NCI-H2227 (cell line): ENCODE measurements around the gene RNPEPL1.
"Not testable (repeated sequence)": the region's sequence is repeated elsewhere in the genome, so short reads cannot be mapped to it uniquely, and the experiment has no call there.

ENCODE experiments used
- DNase-seq: peaks from one replicate; lab custom pipeline; 2025; ENCODE audit not compliant: unreplicated experiment; lab: John Stamatoyannopoulos, UW

RNPEPL1 gene

DNA sequence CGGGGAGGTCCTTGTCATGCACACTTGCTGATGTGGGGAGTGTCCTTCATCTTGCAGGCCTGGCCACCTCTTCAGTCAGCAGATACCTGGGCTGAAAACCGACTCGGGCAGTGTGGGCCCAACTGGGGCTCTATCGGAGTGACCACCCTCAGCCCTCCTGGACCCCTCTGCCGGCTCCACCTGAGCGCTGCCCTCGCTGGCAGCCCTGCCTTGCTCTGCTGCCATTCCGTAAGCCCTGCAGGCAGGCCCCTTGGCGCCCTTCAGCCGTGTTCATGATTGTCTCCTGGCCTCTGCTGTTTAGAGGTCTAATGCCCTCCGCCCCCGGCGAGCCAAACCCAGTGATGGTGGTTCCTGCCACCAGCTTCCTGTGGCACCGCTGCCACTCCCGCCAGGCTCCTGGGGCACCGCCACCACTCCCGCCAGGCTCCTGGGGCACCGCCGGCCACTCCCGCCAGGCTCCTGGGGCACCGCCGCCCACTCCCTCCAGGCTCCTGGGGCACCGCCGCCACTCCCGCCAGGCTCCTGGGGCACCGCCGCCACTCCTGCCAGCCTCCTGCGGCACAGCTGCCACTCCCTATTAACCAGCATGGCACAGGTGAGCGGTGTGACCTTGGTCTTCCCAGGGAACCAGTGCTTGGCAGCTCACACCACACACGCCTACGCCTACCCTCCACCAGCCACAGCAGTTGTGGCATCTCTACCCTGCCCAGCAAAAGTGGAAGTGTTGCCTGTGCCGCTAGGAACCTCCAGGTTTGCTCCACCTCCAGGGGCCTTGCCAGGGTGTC lies 34.2 kb downstream of the RNPEPL1 start:
- DNase-seq: no peak

DNA sequence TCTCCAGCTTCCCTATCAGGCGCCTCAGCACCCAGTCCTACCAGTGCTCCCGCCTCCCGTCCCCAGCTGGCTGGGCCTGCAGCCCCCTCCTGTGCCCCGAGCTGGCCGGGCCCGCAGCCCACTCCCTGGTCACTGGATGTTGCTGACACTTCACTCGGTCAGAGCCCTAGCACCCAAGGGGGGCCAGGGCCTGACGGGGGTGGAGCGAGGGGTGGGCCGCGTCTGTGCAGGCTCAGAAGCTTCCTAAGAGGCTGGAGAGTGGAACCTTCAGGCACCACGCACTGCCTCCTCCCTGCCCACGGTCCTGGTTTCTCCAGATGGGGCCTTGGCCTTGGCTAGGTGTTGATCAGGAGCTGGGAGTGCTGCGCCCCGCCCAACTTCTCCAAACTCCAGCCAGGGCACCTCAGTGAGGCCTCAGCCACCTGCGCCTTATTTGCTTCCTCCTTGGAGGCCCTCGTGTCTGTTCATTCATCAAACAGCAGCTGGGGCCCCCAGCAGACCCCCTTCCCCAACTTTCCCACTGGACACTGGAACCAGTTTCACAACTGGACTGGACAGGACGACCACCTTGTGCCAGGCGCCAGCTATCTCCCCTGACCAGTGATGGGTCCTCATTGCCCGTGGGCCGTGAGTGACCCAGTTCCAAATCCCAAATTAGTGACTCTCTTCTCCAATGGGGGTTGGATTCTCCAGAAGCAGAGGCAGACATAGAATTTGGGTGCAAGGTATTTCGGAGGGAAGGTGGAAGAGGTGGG lies 35.0 kb downstream of the RNPEPL1 start:
- DNase-seq: no peak

DNA sequence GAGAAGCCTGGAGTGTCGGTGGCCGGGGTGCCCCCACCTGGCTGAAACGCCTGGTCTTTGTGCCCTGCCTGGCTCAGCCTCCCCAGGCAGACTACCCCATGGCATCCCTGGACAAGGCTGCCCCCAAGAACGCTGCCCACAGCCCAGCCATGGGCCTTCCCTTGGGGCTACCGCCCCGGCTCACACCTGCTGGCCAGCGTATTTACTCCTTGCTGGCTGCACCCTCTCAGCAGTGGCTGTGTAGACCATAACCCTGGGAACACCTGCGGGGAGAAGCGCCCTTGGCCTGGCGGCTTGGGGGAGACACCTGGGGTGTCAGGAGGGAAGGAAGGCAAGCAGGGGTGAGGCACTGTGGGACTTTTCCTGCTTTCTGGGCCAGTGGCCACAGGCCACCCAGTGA lies 35.6 kb downstream of the RNPEPL1 start:
- no peak for DNase-seq

DNA sequence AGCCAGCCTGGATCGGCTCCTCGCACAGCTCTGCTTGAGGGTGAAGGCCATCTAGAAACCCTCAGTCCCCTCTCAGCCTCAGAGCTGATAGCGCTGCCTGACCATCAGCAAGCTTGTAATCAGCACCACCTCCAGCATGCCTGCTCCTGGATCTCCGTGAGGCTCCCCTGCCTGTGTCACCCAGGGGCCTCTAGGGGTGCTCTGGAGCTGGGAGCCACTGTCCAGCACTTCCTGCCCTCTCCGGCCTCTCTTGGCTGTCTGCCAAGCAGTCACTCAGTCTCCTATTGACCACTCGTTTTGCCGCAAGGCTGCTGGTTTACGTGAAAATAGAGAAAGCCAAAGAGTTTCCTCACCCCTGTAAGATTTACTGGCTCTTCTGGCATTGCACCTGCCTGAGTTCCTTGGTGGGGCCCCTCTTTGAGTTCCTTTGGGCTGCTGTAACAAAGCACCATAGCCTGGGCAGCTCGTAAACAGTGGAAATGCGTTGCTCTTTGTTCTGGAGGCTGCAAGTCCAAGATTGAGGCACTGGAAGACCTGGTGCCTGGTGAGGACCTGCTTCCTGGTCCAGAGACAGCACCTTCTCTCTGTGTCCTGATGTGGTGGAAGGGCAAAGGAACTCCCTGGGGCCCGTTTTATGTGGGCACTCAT lies 36.1 kb downstream of the RNPEPL1 start:
- peak; percentile 17 for DNase-seq

DNA sequence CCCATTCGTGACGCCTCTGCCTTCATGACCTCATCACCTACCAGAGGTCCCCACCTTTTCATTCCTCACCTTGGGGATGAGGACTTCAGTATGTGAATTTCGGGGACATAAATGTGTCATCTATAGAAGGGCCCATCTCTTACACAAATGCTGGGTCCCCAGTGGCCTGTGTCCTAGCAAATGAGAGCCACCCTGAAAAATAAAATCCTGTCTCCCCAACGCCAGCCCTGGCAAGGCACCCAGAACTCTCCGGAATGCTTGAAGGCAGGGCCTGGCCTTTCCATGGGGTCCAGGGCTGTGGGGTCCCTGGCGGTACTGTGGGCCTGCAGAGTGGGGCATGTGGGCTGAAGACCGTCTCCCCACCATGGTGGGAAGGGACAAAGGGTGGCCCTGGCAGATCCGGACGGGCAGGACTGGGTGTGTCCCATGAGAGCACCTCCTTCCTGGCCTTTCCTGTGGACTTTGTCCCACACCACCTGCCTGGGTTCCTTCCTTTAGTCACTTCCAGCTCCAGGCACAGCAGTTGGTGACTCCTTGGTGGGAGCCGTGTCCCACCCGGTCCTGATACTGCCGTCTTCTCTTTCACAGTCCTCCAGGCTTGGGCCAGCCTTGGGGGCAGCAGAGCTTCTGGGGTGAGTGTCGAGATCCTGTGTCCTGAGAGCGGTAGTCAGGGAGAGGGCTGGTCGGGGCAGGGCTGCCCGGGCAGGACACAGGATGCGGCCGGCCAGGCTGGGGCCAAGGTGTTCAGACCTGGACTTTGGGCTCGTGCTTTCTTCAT lies 36.8 kb downstream of the RNPEPL1 start:
- no peak for DNase-seq

DNA sequence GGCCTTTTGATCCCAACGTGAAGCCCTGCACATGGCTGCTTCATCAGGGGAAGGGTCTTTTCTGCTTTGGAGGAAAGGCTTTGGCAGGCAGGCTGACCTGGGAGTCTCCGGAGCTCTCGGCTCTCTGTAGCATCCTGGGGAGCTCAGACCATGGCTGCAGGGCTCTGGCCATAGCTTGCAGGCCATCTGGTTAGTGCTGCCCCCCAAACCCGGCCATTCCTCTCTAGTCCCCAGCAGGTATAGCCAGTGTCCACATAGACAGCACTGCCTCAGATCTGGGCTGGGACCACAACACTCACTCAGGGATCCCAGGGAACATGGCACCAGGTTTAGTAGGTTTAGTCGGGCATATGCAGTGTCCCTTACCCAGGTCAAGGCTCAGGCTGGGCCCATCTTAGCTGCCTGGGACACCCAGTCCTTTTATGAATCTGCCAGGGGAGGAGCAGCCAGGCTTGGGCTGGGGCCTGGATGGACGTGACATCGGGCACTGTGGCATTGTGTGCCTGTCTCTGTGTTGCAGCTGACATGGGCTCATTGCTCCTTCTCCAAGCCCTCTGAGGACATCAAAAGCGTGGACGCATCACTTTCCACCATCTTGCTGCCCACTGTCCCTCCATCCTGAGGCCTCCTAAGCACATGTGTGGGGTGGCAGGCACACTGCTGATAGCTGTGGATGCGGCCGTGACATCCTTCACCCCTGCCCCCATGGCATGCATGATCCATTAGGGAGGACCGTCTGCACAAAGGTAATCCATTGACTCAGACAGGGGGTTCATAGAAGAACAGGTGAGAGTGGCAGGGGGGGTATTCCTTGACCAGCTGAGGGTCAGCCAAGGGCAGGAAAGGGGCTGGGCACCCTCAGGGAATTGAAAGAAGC lies 37.8 kb downstream of the RNPEPL1 start:
- DNase-seq: no peak

DNA sequence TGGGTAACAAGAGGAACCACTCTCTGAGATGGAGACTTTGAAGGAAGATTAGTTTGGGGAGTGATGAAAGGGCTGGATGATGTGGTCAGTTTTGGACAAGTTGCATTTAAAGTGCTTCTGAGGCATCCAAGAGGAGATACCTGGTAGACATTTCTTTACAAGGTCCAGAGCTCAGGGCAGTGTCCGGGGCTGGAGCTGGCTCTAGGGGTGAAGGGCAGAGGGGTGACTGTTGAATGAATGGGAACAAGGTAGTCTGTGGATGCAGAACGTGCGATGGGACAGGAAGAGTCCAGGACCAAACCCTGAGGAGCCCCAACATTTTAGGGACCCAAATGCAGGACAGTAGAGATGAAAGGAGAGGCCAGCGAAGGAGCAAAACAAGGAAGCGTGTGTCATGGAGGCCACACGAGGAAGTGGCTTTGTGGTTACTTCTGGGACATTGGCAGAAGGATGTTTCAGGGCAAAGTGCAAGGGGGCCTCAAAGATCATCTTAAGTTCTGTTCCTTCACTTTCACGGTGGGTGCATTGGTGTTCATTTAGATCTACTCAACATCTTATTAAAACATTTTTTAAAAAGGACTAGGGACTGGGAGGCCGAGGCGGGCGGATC lies 43.4 kb downstream of the RNPEPL1 start:
- DNase-seq: no peak

DNA sequence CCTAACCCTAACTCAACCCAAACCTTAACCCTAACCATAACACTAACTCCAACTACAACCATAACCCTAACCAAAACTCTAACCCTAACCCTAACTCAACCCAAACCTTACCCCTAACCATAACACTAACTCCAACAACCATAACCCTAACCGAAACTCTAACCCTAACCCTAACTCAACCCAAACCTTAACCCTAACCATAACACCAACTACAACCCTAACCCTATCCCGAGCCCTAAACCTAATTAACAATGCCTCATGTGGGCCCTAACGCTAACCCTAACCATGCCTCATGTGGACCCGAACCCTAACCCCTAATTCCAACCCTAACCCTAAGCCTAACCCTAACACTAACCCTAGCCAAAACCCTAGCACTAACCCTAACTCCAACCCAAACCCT lies 45.5 kb downstream of the RNPEPL1 start:
- DNase-seq: no peak

DNA sequence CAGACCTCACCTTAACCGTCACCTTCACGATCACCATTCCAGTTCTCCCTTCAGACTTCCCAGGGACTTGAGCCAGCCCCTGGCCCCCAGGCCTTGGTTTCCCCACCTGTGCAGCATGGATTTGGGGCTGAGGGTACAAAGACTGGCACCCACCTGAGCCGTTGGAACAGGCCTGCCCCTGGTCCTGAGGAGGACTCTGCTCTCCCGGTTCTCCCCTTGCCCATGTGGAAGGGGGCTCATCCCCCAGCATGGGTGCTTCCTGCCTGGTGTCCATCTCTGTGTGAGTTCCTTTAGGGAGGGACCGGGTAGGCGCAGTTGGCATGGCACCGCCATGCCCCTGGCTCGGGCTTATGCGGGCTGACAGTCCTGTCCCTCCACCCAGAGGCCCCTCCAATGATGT lies 46.1 kb downstream of the RNPEPL1 start:
- DNase-seq: no peak

DNA sequence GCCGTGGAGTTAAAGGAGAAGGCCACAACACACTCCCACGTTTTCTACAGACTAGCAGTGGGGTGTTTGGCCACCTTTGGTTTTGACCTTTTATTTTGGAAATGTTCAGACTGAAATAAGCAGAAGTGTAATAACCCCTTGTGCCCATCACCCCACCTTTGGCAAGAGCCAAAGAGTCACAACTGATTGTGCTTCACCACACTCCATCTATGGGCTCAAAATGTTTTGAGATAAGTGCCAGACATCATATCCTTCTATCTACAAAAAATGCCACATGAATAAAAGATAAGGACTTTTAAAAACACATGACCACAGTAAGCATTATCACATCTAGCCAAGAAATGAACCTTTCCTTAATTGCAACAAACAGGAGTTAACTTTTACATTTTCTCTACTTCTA lies 47.1 kb downstream of the RNPEPL1 start:
- no peak for DNase-seq

DNA sequence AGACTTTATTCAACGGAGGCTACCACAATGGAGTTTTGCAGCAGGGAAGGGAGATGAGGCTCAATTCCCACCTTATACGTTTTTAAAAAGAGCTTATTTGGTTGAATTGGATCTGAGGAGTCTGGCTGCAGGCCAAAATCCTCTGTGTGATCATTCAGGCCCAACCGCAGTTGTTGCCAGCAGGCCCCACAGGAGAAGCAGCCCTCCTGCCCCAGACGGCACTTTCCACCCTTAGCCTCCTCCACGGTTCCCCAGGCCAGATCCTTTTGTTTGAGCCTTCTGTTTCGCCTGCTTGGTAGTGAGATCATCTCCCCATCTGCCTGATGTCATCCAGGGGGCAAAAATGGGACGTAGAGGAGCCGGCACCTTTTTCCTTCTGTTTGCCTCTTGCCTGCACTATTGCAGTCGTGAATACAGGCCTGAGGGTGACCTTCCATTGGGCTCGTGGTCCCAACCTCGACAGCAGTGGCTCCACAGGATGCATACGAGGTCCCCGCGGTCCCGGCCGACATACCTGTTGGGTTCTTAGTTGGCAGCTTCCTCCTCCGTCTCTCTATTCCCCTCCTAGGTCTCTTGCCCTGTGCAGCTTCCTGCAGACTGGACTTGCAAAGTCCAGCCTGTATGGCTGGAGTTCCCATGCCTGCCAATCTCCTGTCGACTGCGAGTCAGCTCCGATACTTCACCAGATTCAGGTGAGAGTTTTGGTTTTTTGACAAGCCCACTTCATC lies 47.7 kb downstream of the RNPEPL1 start:
- DNase-seq: no peak

DNA sequence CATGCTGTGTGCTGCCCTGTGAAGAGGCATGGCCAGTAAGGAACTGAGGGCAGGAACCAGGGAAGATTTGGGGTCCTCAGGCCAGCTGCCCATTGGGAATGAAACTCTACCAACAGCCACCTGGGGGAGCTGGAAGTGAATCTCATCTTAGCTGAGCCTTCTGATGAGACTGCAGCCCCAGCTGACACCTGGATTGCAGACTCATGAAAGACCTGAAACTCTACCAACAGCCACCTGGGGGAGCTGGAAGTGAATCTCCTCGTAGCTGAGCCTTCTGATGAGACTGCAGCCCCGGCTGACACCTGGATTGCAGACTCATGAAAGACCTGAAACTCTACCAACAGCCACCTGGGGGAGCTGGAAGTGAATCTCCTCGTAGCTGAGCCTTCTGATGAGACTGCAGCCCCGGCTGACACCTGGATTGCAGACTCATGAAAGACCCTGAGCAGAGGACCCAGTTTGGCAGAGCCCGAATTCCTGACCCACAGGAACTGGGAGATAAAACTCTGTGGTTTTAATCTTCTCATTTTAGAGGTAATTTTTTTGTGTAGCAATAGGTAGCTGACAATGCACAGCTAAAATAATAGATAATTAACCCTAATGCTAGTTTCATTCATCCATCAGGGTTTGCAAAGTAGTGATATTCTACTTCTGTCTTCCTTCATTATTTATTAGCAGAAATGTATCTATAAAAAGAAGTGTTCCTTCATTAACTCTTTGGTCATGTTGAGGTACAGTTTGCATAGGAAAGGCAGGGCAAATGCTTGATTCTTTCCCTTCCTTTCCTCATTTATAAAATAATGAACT lies 48.8 kb downstream of the RNPEPL1 start:
- not testable (repeated sequence) for DNase-seq

DNA sequence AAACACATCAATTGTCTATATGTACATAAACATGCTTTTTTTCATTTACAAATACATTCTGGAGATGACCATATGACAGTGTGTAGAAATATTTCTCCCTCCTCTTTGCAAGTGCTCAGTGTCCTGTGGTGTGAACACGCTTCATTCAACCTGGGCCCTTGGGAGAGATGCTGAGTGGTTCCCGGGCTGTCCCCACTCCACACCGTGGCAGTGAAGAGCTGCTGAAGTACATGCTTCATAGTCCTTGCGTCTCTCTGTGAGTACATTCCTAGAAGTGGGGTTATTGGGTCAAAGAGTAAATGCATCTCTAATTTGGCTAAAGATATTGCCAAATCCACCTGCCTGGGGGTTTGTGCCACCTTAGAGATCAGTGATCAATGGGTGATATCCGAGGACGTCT lies 50.5 kb downstream of the RNPEPL1 start:
- no peak for DNase-seq

DNA sequence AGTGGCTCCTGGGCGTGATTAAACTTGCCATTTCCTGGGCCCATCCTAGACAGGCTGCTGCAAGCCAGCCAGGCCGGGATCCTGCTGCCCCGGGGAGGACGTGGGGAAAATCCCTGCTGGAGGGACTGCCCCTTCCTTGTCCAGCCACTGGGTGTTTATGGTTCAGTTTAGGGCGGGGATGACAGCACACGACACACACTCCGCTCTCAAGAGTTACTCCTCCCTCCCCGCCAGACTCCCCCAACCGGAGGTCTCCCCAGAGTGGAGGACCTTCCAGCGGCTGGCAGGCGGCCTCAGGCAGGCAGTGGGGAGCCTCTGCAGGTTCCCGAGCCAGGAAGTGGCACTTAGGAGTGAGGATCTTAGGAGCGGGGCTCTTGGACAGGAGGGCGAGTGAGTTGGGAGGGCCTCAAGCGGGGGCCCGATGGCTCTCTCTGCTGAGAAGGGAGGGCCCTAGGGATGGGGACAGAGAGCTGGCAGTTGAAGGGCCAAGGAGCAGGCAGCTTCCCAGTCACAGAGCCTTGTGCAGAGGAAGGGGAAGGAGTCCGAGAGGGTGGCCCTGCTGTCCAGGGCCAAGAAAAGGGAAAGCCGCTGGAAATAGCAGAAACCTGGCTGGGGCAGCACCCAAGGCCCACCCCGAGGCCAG lies 51.3 kb downstream of the RNPEPL1 start:
- DNase-seq: no peak

DNA sequence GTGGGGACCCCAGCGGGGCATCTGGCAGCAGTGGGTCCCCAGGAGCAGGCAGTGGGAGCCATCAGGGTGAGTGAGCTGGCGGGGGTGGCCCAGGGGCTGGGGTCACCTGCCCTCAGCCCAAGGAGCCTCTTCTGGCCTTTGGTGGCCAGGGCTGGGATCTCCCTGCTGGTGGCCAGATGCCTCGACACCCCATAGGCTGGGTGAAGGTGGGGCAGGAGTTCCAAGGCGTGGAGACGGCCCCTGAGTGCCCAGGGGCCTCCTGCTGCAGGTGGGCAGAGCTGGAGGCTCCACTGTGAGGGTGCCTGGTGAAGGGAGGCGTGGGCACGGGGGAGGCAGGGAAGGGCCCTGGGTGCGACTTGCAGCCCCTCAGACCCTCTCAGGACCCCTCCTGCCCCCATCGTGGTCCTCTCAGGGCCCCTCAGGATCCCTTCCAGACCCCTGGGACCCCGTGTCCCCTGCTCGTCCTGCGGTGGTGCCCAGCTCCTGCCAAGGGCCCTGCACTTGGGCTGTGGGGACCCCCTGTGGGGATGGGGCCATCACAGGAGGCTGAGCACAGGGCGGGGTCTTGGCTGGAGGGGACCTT lies 52.0 kb downstream of the RNPEPL1 start:
- DNase-seq: no peak

DNA sequence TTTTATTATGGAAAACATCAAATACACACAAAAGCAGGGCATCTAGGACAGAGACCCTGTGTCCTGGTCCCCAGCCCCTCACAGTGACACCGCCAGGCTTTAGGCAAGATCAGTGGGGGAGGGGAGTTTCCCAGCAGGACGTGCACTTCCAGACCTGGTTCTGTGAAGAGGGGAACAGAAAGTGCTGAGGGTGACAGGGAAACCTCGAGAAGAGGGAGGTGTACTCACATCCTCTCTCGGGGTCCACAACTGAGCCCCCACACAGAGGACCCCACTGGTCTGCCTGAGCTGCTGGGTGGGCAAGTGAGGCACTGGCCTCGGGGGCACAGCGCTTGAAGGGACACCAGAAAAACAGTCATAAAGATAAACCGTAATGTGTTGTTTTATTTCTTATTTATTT lies 52.6 kb downstream of the RNPEPL1 start:
- no peak for DNase-seq

DNA sequence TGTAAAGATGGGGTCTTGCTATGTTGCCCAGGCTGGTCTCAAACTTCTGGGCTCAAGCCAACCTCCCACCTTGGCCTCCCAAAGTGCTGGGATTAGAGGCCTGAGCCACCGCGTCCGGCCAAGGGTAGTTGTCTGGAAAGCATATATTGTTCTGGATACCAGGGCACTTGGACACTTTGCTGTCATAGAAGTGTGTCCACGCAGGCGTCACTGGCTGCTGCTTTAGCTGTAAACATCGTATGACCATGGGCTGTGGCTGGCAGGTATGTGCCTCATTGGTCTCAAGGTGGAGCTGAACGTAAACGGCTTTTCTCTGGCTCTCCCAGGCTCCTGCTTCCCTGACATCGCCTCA lies 53.8 kb downstream of the RNPEPL1 start:
- no peak for DNase-seq
